NCI-H460 (cell line): ENCODE results near the gene SUSD6. TPM values are rescaled to one million over a fixed set of nuclear protein-coding genes. Genes with fewer than 3 reads are reported as not detected.
"Not testable (repeated sequence)": the region's sequence is repeated elsewhere in the genome, so short reads cannot be mapped to it uniquely, and the experiment has no call there.

Experiments
- DNase-seq: peaks from one replicate; pipeline ENCODE4 v3.0.0-alpha.2; 2016; ENCODE audit warnings: low read depth; ENCODE audit errors: extremely low read depth
- total RNA-seq: library from RNA; depleted of rRNA; stranded (reverse); fragments of >200 nt; shearing (Covaris generic); gene quantifications from 2 replicates; pipeline ENCODE4 v1.2.3, GENCODE V29; 2014

SUSD6 gene
- total RNA-seq, 1 experiment from 2014 or later, result 4.9 TPM

DNA sequence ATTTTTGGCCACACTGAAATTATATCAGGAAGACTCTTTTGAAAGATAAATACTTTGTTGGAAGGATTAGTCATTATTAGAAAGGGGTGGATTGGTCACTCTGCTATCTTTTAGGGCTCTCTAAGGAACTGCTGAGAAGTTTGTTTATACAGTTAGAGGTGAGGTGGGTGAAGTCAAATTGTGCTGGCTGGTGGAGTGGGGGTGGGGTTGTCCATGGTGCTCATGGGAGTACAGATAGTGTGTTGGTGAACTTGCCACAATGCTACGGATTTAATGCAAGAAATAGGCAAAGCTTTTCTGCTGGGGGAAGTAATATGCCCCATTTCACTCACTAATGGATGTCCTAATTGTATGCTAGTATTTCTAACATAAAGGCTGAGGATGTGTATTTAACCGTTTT, 35.8 kb downstream of the SUSD6 start:
- DNase-seq, result no peak

DNA sequence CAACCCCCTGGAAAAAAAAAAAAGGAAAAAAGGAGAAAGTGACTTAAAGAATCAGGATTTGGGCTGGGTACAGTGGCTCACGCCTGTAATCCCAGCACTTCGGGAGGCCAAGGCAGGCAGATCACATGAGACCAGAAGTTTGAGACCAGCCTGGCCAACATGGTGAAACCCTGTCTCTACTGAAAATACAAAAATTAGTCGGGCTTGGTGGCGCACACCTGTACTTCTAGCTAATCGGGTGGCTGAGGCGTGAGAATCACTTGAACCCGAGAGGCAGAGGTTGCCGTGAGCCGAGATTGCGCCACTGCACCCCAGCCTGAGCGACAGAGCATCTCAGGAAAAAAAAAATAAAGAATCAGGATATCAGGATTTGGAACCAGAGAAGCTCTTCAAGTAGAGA, 36.2 kb downstream of the SUSD6 start:
- DNase-seq, result not testable (repeated sequence)

DNA sequence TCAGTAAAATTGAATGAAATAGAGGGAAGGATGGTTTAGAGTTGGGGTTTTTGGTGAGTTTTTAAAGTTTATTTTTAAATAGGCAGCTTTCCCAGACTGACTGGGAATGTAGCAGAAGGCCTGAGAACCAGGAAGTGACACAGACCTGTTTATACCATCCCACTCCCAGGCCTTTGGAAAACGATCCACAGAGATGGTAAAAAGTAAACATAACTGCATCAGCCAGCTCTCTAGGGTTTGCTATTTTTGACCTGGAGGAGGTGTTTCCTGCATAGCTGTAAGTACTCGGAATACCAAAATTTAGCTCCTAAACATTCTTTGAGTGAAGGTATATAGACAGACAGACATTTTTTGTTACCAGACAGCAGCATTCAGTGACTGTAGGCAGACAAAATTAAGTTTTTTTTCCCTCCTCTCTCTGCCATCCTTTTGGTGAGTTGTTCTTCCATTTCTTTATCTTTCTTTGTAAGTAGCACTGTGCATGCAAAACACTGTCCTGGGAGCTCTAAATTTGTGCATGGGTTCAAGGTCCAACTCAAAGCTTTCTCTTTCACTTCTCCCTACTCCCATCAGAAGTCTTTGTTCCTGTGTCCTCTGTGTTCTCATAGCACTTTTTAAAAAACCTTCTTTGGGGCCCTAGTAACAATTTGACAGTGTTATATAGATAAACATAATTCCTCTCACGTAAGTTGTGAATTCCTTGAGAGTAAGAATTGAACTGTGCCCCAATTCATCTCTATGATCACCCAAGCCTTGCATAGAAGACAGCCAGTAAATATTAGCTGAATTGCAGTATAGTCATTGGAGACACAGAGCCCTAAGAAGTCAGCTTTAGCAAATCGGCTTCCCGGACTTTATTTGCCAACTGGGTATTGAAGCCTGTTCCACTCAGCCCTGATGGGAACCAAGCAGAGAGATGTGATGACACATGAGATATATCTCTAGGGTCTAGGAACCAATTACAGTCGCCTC, 37.4 kb downstream of the SUSD6 start:
- no peak for DNase-seq

DNA sequence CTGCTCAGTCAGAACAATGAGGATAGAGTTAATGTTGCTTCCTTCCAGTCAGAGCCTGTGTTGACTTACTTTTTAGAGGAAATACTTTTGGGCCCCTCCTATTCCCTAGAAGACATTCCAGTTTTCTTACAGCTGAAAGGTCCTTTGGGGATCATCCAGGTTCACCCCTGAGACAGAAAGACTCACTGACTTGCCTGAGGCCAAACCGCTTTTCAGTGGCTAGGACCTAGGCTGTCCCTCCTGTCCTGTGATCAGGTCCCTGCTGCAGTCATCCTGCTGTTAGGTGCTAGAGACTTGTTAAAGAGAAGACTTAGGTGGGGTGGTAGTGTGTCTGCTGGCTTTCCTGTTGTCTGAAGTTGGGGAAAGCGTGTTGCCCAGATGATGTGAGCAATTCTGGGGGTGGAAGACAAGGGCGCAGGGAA, 39.6 kb downstream of the SUSD6 start:
- no peak for DNase-seq

DNA sequence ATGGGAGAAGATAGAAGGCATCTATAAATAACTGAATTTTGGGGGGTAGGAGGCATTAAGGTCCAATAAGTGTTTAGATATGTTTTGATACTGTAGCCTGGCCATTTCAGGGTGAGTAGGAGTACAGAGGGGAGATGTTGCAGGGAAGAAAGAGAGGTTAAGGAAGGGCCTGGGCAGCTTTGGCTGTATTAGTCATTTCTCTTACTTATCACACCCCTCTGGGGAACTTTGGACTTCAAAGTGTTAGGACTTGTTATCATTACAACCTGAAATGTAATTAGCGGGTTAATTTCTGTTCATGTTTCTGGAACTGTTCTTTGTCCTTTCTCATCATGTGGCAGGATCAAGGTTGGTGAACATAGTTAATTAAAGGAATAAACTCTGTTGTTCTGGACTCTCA, 40.3 kb downstream of the SUSD6 start:
- no peak for DNase-seq

DNA sequence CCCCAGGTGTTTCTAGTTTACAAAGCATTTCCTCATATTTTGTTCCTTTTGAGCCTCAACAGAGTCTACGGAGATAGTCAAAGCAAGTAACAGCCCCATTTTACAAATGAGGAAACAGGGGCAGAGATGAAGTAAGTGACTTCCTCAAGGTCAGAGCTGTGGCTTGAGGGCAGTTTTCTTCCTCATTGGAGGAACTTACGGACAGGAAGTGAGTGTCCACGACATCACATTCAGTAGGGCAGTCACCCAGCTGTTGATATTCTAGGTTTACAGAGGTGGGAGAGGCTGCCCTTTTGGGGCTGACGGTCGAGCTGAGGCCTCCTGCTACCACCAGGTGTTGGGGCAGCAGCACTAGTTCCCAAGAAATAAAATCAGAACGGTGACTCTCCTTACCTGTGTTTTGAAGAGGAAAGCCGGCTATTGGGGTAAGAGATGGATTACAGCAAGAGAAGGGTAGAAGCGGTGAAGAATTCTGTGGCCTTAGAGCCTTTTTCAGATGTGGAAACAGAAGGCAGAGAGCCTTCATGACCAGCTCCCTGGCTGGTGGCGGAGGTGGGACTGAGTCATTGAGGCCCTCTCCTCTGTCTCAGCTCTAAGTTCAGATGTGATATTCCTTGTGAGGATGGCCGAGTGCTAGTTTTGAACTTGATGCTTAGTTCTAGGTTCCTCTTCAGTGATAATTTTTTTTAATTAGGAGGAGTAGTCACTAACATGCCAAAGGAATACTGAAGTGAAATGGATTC, 41.7 kb downstream of the SUSD6 start:
- DNase-seq, result no peak

DNA sequence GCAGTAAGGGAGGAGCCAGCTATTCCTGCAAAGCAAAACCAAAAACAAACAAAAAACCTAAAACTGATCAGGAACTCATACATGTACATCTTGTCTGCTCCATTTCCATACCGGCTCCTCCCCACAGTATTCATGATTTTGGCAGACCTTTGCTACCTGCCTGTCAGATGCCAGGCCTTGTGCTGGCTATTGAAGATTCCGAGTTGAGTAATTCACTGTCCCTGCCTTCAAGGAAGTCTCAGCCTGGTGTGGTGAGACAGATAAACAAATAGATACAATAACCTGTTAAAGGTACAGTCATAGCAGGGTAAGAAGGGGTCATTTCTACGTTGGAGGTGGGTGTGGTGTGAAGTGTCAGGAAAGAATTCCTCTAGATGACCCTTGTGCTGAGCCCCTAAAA, 42.7 kb downstream of the SUSD6 start:
- DNase-seq, result no peak

DNA sequence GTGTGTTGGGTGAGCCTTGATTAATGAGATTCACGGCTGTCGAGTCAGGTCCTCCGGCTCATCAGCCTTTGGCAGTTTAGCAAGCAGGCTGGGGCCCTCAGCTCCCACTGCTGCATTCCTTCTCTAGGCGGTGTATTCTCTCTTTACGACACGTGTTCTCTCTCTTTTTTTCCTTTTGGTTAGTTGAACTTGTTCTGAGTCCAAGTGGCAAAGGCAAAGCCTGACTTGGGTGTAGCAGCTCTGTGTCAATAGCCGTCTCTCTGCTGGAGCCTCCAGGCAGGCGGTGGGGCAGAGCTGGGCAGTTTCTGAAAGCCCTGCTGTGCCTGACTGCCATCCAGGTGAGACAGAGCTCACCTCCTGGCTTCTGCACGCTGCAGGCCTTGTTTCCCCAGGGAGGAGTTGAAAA, 46.6 kb downstream of the SUSD6 start:
- DNase-seq, result no peak

DNA sequence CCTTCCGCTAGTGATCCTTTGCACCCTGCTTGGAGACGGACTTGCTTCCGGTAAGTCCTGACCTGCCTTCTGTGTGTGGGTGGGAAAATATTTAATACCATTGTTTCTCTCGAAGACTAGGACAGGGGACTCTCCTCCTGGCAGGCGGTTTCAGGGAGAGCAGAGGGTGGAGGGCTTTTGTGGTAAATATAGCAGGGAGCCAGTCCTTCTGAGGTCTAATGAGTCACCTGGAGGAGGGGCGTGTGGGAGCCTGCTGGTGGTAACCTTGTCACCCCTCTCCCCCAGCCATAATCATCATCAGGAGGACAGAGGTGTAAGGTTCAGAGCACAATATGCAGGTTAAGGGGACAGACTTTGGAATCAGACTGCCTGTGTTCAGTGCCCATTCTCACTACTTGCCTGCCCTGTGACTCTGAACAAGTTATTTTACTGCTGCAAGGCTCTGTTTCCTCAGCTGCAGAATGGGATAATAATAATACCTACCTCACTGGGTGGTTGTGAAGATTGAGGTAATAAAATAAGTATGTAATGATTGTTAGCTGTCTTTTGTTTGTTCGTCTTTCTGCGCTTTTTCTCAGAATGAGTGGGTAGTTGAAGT, 47.4 kb downstream of the SUSD6 start:
- no peak for DNase-seq

DNA sequence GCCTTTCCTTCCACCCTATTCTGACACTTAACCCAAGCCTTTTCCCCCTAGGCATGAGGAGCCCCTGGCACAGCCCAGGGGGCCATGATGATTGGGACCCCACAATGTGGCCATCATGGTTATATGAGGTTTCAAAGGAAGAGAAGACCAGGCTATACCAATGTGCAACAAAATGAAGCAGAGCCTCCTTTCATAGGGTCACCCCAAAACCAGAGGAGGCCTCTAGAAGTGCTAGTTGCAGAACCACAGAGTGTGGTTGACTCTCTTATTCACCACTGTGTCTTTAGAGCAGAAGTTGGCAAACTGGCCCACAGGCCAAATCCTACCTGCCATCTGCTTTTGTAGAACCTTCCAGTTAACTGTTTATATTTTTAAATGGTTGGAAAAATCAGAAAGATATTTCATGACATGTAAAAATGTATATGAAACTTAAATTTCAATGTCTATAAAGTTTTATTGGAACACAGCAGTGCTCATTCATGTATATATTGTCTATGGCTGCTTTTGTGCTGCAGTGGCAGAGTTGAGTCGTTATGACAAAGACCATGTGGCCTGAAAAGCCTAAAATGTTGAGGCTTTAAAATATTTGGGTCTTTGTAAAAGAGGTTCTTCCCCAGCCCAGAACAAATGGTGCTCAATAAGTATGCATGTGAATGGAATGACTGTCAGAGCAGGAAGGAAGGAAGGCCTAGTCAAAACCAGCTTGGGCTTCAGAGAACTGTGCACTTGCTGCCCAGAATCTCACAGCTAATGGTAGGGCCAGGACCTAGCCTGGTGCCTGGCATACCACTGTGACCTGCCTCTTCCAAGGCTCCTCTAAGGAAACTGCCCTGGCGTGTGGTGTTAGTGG, 49.2 kb downstream of the SUSD6 start:
- DNase-seq, result no peak

DNA sequence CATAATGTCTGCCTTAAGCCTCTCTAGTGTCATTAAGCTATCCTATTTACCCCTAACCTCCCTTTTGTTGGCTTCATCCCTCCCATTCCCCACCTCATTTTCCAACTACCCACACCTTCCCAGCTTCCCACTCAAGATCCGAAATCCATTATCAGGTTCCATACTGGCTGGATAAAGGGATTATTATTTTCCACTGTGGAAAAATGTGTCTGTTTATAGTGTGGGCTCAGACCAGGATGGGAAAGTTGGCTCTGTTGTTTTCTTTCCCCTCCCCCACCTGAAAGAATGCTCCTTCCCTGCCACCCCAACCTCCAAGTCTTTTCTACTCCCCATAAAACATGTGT, 49.8 kb downstream of the SUSD6 start:
- no peak for DNase-seq

DNA sequence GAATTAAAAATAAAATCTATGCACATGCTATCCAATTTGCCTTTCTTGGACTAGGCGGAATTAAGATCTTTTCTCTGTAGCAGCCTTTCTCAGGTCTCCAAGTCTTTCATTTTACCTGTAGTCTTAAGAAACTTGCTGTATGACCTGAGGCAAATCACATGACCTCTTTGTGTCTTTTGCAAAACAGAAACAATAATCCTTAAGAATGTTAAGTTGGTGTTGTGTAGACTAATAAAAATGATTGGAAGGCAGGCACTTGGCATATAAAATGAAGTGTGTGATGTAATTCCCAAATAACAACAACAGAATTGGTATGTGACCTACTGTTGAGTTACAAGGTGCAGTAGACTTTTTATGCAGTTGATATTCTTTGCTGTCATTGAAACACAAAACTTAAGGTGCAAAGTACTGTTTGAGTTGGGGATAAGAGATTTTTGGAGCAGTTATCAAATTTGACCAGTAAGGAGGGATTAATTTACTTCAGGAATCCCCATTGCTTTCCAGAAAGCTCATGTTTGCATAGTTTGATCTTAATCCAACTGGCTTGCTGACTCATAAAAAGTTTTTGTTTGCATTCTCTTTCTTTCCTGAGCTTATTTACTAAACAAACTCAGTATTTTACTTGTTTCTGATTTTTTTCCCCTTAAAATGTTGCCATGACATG, 51.4 kb downstream of the SUSD6 start:
- no peak for DNase-seq

DNA sequence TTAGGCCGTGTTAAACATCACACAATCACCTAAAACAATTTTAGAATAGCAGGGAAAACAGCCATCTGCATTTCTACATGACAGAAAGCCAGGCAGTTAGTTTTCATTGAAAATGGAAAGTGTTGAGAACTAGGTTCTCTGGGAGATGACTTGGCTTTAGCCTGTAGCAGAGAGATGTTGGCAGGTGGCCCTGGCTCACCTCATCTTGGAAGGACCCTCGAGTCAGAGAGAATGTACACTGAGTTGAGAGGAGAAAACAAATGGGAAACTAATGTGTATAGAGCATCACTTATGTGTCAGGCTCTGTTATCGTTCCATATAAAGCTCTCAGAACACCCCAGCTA, 51.9 kb downstream of the SUSD6 start:
- no peak for DNase-seq

DNA sequence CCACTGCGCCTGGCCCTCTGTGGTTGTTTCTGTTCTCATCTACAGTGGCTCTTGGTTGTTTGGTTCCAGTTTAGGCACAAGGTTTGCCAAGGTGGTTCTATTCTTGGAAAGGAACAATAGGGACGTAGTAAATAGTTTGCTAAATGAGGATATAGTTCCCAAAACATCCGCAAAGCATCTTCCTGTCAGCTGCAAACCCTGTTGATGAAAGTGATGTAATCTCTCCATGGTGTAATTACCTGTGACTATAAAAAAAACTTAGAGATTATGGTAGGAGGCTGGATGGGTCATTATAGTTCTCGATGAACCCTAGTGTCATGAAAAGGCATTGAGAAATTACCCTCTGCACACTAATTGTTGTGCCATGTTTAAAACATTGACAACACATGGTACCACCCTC, 52.9 kb downstream of the SUSD6 start:
- DNase-seq, result no peak

DNA sequence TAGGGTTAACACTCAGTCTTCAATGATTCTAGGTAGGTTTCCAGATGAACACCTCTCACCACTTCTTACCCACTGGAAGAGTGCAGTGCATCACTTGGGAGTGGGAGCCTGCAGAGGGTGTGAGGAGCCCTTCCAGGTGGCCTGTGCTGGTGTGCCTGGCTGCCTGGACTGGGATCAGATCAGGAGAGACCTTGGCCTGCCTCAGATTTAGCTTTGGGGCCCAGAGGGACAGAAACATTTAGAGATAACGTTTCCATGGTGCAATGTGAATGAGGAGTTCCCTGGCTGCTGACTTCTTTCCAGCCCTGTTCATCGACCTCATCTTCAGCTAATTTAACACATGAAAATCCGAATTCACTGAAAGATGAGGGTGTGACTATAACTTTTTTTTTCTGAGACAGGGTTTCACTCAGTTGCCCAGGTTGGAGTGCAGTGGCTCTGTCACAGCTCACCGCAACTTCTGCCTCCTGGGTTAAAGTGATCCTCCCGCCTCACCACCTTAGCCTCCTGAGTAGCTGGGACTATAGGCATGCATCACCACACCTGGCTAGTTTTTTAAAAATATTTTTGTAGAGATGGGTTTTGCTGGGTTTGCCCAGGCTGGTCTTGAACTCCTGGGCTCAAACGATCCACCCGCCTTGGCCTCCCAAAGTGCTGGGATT, 53.6 kb downstream of the SUSD6 start:
- DNase-seq, result no peak

DNA sequence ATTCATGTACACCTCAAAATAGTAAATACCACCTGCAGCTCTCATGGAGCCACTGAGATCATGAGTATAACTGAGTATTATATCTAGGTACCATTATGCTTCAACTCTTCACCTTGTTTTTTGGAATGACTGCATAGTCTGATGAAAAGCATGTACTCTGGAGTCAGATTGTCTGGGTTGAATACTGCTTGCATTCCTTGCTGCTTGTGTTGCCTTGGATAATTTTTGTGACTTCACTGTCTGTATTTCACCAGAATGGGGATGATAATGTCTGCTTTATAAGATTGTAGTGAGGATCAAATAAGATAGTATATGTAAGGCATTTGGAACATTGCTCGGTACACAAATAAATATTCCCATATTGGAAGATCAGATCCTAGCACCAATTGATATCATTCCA, 54.2 kb downstream of the SUSD6 start:
- no peak for DNase-seq

DNA sequence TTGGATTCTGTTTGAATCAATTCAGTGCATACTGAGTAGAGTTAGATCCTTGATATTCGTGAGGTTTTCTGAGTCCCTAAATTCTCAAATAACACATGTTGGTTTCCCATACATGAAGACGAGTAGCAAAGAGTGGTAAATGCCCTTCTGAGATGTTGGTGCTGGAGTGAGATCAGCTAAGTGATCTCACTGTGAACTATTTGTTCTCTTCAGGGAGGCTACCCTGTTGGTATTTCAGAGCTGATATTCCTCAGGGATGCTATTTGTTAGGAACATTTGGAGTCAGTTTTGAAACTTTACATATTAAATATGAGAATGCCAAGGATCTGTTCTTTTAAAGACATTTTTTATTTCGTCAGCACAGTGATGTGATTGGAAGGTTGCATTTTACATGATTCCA, 54.7 kb downstream of the SUSD6 start:
- no peak for DNase-seq

DNA sequence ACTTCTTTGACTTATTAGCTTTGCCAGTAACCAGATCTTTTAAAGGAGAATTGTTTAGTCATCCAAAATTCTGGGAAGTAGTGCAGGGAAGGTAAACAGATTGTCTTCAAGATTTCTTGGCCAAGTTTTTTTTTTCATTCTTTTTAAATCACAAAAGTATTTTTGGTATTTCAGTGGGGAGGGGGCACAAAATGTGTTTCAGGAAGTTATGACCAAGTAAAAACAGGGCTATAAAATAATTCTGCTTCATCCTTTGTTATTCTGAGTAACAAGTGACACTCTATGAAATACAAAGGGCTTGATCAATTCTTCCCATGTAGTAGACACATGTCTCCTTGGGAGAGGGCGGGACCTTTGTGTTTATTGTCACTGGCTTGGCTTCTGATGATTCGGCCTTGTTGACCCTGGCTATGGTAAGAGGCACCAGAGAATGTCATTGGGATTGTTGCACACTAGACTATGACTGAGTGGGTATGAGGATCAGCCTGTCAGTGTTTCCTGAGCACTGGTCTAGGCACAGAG, 55.4 kb downstream of the SUSD6 start:
- no peak for DNase-seq

DNA sequence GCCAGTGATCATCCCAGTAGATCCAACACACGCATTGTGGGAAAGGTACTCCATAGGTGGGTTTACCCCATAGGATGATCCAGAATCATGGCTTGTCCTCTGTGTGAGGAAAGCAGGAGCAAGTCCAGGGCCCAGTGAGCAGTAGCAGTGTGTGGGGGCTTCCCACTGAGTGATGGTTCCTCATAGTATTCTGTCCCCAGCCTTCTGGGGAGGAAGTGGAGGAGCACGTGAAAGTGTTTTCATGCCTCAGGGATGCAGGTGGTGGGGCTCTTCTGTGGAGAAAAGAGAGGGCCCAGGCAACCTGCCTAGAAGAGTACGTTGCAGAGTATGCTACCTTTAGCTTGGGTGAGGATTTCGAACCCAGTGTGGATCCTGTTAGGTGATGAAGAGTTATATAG, 56.5 kb downstream of the SUSD6 start:
- no peak for DNase-seq

DNA sequence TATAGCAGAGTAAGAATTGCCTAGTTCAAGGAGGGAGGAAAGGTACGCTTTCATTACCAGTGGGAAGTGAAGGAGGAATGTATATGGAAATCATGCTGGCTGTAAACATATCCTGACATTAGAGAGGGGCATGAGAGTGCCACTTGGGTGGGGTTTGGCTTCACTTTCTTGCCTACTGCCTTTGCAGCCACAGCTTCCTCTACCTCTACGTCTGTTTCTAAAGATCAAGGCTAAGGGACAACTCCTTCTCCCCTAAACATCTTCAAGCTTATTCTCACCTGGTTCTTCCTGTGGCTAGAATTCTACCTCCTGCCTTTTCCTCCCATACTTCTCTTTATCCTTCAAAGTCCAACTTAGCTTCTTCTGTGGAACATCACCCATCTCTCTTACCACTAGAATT, 58.0 kb downstream of the SUSD6 start:
- DNase-seq, result no peak
